ENCODE measurements around the gene NSMCE4A.
"Not testable (repeated sequence)": the region's sequence is repeated elsewhere in the genome, so short reads cannot be mapped to it uniquely, and the experiment has no call there.

NSMCE4A gene

GRCh38 chr10:121984463-121984862, 9.4 kb upstream of the NSMCE4A start:
- TF ChIP-seq POLR2A (IDR thresholded peaks at IDR 0.05; ENCODE audit: low read depth, low read length) (no peak), POLR2AphosphoS5 (IDR thresholded peaks at IDR 0.05; ENCODE audit: low read depth, low read length) (no peak), TAF1 (IDR thresholded peaks at IDR 0.05; ENCODE audit: borderline replicate concordance, low read depth, low read length) (no peak)
- DNase-seq (ENCODE audit: insufficient read length): no peak
- no peak for FAIRE-seq

DNA sequence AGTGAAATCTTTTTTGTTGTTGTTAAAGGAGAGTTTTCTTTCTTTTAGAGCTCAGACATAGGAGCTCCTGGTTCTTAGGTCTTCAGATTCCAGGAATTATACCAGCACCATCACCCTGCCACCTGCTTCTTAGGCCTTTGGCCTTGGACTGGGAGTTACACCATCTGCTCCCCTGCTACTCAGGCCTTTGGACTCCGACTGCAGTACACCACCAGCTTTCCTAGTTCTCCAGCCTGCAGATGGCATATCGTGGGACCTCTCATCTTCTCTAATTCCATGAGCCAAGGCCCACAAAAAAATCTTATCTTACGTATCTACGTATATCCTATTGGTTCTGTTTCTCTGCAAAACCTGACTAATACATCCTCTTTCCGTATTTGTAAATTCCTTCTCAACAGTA, 8.8 kb upstream of the NSMCE4A start:
- FAIRE-seq (no peak), DNase-seq (ENCODE audit: insufficient read length) (no peak)
- no peak for TF ChIP-seq TAF1 (IDR thresholded peaks at IDR 0.05; ENCODE audit: borderline replicate concordance, low read depth, low read length)

DNA sequence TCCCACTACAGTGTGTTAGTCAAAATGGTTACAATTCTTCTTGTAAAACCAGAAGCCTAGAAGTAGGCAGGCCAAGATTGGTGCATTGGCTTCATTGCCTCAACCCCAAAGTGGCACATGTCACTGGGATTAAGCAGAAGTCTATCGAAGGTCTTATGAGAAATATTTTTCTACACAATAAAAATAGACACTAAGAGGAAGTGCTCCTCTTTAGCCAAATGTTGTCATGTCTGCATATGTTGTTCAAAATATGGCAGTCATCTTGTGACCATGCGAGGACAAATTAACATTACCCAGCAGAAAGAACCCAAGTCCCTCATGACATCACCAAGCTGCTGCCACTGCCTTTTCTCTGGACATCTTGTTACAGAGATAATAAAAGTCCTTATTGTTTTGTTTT, 6.3 kb upstream of the NSMCE4A start:
- no peak for FAIRE-seq
- no peak for DNase-seq (ENCODE audit: insufficient read length)
- TF ChIP-seq POLR2AphosphoS5 (IDR thresholded peaks at IDR 0.05; ENCODE audit: low read depth, low read length) (no peak), POLR2A (IDR thresholded peaks at IDR 0.05; ENCODE audit: low read depth, low read length) (no peak), TAF1 (IDR thresholded peaks at IDR 0.05; ENCODE audit: borderline replicate concordance, low read depth, low read length) (no peak)

GRCh38 chr10:121978511-121978910, 3.5 kb upstream of the NSMCE4A start:
- TF ChIP-seq TAF1 (IDR thresholded peaks at IDR 0.05; ENCODE audit: borderline replicate concordance, low read depth, low read length) (no peak), POLR2A (IDR thresholded peaks at IDR 0.05; ENCODE audit: low read depth, low read length) (no peak), POLR2AphosphoS5 (IDR thresholded peaks at IDR 0.05; ENCODE audit: low read depth, low read length) (no peak)
- no peak for DNase-seq (ENCODE audit: insufficient read length)
- no peak for FAIRE-seq

- TF ChIP-seq TAF1 (IDR thresholded peaks at IDR 0.05; ENCODE audit: borderline replicate concordance, low read depth, low read length) (no peak), POLR2A (IDR thresholded peaks at IDR 0.05; ENCODE audit: low read depth, low read length) (no peak), POLR2AphosphoS5 (IDR thresholded peaks at IDR 0.05; ENCODE audit: low read depth, low read length) (no peak)
- DNase-seq (ENCODE audit: insufficient read length) (no peak), FAIRE-seq (no peak)
Observed at GRCh38 chr10:121976607-121977006, 1.6 kb upstream of the NSMCE4A start.

- no peak for TF ChIP-seq POLR2A (IDR thresholded peaks at IDR 0.05; ENCODE audit: low read depth, low read length)
- TF ChIP-seq TAF1 (IDR thresholded peaks at IDR 0.05; ENCODE audit: borderline replicate concordance, low read depth, low read length): no peak
- TF ChIP-seq POLR2AphosphoS5 (IDR thresholded peaks at IDR 0.05; ENCODE audit: low read depth, low read length): no peak
- DNase-seq (ENCODE audit: insufficient read length): no peak
- no peak for FAIRE-seq
Observed at GRCh38 chr10:121975295-121976086, 474 bp upstream of the NSMCE4A start.

- no peak for TF ChIP-seq TAF1 (IDR thresholded peaks at IDR 0.05; ENCODE audit: borderline replicate concordance, low read depth, low read length)
- TF ChIP-seq POLR2AphosphoS5 (IDR thresholded peaks at IDR 0.05; ENCODE audit: low read depth, low read length): no peak
- no peak for TF ChIP-seq POLR2A (IDR thresholded peaks at IDR 0.05; ENCODE audit: low read depth, low read length)
- no peak for FAIRE-seq
- no peak for DNase-seq (ENCODE audit: insufficient read length)
Observed at GRCh38 chr10:121974019-121974534, 940 bp downstream of the NSMCE4A start.

DNA sequence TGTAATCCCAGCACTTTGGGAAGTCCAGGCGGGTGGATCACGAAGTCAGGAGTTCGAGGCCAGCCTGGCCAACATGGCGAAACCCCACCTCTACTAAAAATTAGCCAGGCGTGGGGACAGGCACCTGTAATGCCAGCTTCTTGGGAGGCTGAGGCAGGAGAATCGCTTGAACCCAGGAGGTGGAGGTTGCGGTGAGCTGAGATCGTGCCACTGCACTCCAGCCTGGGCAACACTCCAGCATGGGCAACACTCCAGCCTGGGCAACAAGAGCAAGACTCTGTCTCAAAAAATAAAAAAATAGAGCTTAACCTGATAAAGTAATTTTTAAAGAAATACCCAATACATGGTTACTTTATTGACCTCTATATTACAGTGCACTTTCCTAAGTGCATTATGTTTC, 5.9 kb downstream of the NSMCE4A start:
- not testable (repeated sequence) for FAIRE-seq; DNase-seq (ENCODE audit: insufficient read length)

GRCh38 chr10:121965996-121966395, 9.0 kb downstream of the NSMCE4A start:
- no peak for TF ChIP-seq POLR2A (IDR thresholded peaks at IDR 0.05; ENCODE audit: low read depth, low read length)
- TF ChIP-seq POLR2AphosphoS5 (IDR thresholded peaks at IDR 0.05; ENCODE audit: low read depth, low read length): no peak
- no peak for TF ChIP-seq TAF1 (IDR thresholded peaks at IDR 0.05; ENCODE audit: borderline replicate concordance, low read depth, low read length)
- DNase-seq (ENCODE audit: insufficient read length): no peak
- no peak for FAIRE-seq

- DNase-seq (ENCODE audit: insufficient read length): no peak
- FAIRE-seq: no peak
- no peak for TF ChIP-seq TAF1 (IDR thresholded peaks at IDR 0.05; ENCODE audit: borderline replicate concordance, low read depth, low read length)
Observed at GRCh38 chr10:121961456-121961855, 13.6 kb downstream of the NSMCE4A start.

- FAIRE-seq (no peak), DNase-seq (ENCODE audit: insufficient read length) (no peak)
- no peak for TF ChIP-seq TAF1 (IDR thresholded peaks at IDR 0.05; ENCODE audit: borderline replicate concordance, low read depth, low read length)
- no peak for TF ChIP-seq POLR2A (IDR thresholded peaks at IDR 0.05; ENCODE audit: low read depth, low read length)
- TF ChIP-seq POLR2AphosphoS5 (IDR thresholded peaks at IDR 0.05; ENCODE audit: low read depth, low read length): no peak
Observed at GRCh38 chr10:121959671-121960070, 15.3 kb downstream of the NSMCE4A start.

GRCh38 chr10:121956111-121957061, 18.6 kb downstream of the NSMCE4A start:
- FAIRE-seq: no peak

More at GRCh38 chr10:121956111-121957061, 18.6 kb downstream of the NSMCE4A start:
- no peak for DNase-seq (ENCODE audit: insufficient read length)
- TF ChIP-seq POLR2AphosphoS5 (IDR thresholded peaks at IDR 0.05; ENCODE audit: low read depth, low read length): no peak
- TF ChIP-seq TAF1 (IDR thresholded peaks at IDR 0.05; ENCODE audit: borderline replicate concordance, low read depth, low read length): no peak
- TF ChIP-seq POLR2A (IDR thresholded peaks at IDR 0.05; ENCODE audit: low read depth, low read length): no peak
